GM12872 (cell line): ENCODE measurements around the gene FOSL2.

Experiments used
- TF ChIP-seq, protein P1 (sequence below): IDR thresholded peaks from 3 replicates; pipeline ENCODE4 v1.5.1; 2011; ENCODE audit warnings: low read depth, mild to moderate bottlenecking, low read length, moderate library complexity; ENCODE audit not compliant: insufficient read depth

The FOSL2 gene

DNA sequence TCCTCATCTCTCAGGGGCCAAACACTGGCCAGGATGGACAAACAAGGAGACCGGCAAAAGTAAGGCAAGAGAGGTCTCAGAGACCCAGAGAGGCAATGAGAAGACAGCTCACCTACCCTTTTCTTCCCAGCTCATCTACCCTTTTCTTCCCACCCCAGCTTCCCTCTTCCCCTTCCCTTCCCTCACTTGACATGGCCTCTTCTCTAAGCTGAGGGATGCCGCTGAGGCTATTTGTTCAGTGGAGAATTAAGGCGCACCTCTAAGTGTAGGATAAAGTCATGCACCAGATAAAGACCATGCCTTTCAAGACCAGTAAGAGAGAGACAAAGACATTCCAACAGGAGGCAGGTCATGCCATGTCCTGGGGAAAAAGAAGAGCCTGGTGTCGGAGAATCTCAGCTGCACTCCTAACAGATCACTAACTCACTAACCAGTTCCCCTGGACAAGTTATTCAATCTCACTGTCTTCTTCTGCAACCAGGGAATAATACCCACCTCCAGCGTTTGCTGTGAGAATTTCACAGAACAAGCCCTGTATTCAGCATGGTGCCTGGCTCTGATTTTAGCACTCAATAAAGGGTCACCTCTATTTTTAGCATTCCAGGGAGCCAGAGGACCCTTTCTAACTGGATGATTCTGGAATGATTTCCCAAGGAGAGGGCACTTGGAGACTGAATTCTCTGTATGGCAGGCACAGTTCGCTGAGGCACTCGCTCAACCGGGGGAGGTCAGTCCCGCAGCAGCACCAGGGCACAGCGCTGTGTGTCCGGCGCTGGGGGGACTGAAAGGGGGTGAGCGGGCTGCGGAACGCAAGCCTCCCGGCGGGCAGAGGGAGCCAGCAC is 3.0 kb upstream of the FOSL2 start:
- TF ChIP-seq, protein P1, sequence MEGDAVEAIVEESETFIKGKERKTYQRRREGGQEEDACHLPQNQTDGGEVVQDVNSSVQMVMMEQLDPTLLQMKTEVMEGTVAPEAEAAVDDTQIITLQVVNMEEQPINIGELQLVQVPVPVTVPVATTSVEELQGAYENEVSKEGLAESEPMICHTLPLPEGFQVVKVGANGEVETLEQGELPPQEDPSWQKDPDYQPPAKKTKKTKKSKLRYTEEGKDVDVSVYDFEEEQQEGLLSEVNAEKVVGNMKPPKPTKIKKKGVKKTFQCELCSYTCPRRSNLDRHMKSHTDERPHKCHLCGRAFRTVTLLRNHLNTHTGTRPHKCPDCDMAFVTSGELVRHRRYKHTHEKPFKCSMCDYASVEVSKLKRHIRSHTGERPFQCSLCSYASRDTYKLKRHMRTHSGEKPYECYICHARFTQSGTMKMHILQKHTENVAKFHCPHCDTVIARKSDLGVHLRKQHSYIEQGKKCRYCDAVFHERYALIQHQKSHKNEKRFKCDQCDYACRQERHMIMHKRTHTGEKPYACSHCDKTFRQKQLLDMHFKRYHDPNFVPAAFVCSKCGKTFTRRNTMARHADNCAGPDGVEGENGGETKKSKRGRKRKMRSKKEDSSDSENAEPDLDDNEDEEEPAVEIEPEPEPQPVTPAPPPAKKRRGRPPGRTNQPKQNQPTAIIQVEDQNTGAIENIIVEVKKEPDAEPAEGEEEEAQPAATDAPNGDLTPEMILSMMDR, result no peak; the same call in 2 of the 3 replicates

DNA sequence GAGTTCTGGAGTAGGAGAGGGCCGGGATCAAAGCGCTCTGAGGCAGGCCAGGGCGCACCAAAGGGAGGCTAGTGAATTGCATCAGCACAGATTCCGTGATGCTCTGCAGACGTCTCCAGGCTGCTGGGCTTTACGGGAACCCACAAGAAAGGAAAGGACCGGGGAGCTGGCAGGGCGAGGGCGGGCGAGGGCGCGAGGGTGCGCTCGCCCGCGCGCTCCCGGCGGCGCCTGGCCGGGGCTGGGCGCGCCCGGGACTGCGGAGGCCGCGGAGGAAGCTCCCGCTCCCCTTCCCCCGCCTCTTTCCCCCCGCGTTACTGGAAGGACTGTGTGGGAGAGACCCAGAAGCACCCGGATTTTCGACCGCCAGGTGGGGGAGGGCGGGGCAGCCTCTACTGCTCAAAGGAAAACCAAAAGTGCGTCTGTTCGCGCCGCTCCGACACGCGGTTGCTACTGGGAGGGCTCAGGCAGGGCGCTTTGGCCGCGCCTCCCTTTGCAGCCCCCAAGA is 2.4 kb upstream of the FOSL2 start:
- TF ChIP-seq, protein P1, result no peak

DNA sequence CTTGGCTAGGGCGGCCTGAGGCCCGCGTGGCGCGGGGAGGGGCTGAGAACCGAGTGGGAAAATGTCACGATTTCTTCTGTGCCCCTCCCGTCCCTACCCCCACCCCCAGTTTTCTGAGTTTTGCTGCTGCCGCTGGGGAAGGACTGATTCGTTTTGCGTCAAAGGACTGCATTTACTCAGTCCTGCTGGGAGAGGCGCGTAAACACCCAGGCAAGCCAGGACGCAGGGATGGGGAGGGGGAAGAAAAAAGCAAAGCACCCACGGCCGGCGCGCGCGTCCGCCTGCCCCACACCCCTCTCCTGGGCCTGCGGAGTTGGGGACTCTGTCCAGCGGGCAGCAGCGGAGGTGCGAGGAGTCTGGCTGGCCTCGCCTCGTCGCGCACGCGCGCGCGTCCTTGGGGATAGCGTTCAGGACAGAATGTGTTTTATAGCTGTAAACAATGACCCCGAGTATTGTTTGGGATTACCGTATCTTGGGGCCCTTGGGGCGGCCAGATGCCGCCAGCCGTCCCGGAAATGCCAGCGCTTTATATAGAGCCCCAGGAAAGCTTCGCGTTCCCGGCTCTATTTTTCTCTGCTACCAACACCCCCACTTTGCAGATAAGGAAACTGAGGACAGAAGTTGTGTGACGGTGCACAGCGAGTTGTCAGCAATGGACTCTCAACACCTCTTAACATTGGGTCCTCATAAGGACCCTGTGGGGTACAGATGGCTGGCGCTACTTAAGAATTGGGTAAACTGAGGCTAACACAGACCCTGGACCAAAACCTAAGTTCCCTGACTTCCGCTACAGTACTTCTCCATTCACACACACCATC is 1.7 kb upstream of the FOSL2 start:
- TF ChIP-seq, protein P1, result no peak

DNA sequence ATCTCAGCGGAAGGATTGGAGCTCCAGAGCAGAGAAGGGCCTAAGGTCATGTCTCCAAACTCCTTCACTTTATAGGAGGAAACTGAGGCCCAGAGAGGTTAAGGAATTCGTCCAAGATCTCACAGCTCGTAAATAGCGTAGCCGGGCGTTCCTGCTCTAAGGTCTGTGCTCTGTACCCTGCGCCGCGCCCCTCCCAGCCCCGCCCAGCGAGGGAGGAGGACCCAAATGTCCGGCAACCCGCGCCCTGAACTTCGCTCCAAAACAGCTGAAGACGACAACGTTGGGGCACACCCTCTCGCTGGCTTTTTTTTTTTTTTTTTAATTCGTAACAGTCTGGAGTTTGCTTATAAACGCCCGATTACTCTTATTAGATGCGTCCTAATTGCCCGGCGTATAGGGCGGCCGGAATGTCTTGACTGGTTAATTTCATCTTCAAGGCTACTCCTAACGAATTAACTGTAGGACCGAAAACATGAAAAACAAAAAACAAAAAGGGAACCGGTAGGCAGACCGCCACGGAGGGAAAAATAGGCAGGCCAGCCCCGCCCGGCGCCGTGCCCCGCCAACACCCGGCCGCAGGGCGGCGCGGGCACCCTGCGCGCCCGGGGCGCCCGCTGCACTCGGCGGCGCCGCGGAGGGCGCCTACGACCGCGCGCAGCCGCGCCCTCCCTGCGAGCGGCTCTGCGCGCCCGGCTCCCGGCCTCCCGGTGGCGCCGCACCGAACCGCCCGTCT is 928 bp upstream of the FOSL2 start:
- TF ChIP-seq, protein P1, result no peak

DNA sequence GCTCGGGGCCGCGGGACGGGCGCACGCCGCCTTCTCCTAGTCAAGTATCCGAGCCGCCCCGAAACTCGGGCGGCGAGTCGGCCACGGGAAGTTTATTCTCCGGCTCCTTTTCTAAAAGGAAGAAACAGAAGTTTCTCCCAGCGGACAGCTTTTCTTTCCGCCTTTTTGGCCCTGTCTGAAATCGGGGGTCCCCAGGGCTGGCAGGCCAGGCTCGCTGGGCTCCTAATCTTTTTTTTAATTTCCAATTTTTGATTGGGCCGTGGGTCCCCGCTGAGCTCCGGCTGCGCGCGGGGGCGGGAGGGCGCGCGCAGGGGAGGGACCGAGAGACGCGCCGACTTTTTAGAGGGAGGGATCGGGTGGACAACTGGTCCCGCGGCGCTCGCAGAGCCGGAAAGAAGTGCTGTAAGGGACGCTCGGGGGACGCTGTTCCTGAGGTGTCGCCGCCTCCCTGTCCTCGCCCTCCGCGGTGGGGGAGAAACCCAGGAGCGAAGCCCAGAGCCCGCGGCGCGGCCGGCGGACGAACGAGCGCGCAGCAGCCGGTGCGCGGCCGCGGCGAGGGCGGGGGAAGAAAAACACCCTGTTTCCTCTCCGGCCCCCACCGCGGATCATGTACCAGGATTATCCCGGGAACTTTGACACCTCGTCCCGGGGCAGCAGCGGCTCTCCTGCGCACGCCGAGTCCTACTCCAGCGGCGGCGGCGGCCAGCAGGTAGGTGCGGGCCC is 617 bp downstream of the FOSL2 start:
- TF ChIP-seq, protein P1, result no peak

DNA sequence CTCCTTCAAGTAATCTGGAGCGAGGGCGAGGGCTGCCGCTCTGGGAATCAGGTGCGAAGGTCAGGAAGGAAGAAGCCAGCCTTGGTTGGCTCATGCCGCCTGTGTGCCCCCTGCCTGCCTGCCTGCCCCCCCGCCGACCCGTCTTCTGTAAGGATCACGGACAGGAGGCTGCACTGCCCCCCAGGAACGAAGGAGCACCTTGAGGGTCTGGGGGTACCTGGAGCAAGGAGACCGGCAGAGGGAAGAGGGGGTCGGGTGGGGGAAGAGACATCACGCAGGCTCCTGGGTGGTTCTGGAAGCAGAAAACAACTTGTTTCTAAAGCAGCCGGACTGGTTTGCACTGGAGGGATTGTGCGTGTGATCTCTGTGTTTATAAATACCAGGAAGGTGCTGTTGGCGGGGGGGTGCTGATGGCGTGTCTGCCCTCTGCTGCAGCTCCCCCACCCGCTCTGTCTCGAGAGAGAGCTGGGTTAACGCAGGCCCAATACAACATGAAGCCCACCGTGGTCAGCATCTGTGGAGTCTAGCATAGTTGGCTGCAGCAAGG is 1.7 kb downstream of the FOSL2 start:
- TF ChIP-seq, protein P1, result no peak
